HFFc6 (cell line): ENCODE data around the gene DNM2. TPM values are rescaled to one million over a fixed set of nuclear protein-coding genes. Genes with fewer than 3 reads are reported as not detected.

Experiments used
- DNase-seq: peaks from one replicate; pipeline ENCODE4 v3.0.0-alpha.2; 2018
- H3K27ac Mint-ChIP-seq: 2 replicates; pipeline ENCODE4 v1.8.0; 2020; ENCODE audit warnings: mild to moderate bottlenecking, mixed read lengths
- H3K27me3 Mint-ChIP-seq: 2 replicates; pipeline ENCODE4 v1.8.0; 2021; ENCODE audit warnings: mild to moderate bottlenecking, moderate library complexity, mixed read lengths; ENCODE audit not compliant: insufficient read depth
- H3K36me3 Mint-ChIP-seq: 2 replicates; pipeline ENCODE4 v1.8.0; 2021; ENCODE audit warnings: low read depth, mixed read lengths
- H3K4me1 Mint-ChIP-seq: 2 replicates; pipeline ENCODE4 v1.8.0; 2020; ENCODE audit warnings: low read depth, mixed read lengths
- H3K4me3 Mint-ChIP-seq: 2 replicates; pipeline ENCODE4 v1.8.0; 2020; ENCODE audit warnings: mild to moderate bottlenecking, moderate library complexity, mixed read lengths
- H3K9me3 Mint-ChIP-seq: 2 replicates; pipeline ENCODE4 v1.8.0; 2020; ENCODE audit warnings: mild to moderate bottlenecking, mixed read lengths
- total RNA-seq, 6 experiments: library from RNA; stranded (reverse); fragmentation: NEBNext Ultra II Directional; extraction: Animal tissue kit (Norgen Biotek cat#: 25700); gene quantifications; 2 replicates in 1 of 6; 3 replicates in 5 of 6; pipeline ENCODE4 v1.2.3, GENCODE V29; 2021
- TF ChIP-seq, protein P1 (sequence below): fragments of 200-600 bp; sonication (generic); IDR thresholded peaks from 2 replicates; pipeline ENCODE4 v1.5.0; 2021; ENCODE audit warnings: antibody characterized with exemption, mild to moderate bottlenecking

DNM2 gene
- total RNA-seq, 6 experiments from 2014 or later, result 91.5 to 122 (median 99.5) TPM

DNA sequence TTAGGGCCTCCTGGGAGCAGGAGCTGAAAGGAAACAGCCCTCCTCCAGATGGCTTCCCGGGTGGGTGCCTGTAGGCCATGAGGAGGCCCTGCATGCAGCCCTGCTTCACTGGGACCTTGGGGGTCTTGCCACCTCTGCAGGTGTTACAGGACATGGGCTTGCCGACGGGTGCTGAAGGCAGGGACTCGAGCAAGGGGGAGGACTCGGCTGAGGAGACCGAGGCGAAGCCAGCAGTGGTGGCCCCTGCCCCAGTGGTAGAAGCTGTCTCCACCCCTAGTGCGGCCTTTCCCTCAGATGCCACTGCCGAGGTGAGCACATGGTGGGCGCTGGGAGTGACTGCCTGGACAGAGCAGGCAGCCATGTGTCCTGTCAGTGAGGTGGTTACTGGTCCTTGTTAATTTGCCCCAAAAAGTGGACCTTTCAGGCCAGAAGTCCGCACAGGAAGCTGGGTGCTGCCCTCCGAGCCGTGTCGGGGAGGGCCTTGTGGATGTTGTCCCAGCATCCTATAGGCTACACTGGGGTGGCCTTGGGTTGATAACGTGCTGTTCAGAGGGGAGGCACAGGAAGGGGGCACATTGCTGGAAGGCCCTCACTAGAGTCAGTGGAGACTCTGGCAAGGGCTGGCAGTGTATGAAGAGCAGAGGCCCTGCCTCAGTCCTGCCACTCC is 35.3 kb upstream of the DNM2 start:
- no peak overlapping the region for H3K27ac Mint-ChIP-seq
- no peaks in the 10 kb centered on the region for H3K4me1 Mint-ChIP-seq
- peaks cover 7% of the 10 kb centered on the region for H3K27me3 Mint-ChIP-seq
- H3K4me3 Mint-ChIP-seq, result no peak overlapping the region
- H3K36me3 Mint-ChIP-seq, result peaks cover 12% of the 10 kb centered on the region
- TF ChIP-seq, protein P1, sequence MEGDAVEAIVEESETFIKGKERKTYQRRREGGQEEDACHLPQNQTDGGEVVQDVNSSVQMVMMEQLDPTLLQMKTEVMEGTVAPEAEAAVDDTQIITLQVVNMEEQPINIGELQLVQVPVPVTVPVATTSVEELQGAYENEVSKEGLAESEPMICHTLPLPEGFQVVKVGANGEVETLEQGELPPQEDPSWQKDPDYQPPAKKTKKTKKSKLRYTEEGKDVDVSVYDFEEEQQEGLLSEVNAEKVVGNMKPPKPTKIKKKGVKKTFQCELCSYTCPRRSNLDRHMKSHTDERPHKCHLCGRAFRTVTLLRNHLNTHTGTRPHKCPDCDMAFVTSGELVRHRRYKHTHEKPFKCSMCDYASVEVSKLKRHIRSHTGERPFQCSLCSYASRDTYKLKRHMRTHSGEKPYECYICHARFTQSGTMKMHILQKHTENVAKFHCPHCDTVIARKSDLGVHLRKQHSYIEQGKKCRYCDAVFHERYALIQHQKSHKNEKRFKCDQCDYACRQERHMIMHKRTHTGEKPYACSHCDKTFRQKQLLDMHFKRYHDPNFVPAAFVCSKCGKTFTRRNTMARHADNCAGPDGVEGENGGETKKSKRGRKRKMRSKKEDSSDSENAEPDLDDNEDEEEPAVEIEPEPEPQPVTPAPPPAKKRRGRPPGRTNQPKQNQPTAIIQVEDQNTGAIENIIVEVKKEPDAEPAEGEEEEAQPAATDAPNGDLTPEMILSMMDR, result no peak
- no peak for DNase-seq
- H3K9me3 Mint-ChIP-seq, result no peaks in the 10 kb centered on the region

DNA sequence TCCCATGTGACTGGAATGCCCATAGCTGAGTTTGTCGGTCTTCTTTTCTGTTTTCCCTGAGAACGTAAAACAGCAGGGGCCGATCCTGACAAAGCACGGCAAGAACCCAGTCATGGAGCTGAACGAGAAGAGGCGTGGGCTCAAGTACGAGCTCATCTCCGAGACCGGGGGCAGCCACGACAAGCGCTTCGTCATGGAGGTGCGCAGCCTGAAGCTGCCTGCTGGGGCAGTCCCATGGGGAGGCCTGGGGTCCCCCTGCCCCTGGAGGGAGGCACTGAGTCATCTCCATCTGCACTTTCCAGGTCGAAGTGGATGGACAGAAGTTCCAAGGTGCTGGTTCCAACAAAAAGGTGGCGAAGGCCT is 34.8 kb upstream of the DNM2 start:
- H3K27ac Mint-ChIP-seq, result no peak overlapping the region
- no peaks in the 10 kb centered on the region for H3K9me3 Mint-ChIP-seq
- TF ChIP-seq, protein P1, result no peak
- peaks cover 7% of the 10 kb centered on the region for H3K27me3 Mint-ChIP-seq
- H3K4me3 Mint-ChIP-seq, result no peak overlapping the region
- DNase-seq, result no peak
- peaks cover 12% of the 10 kb centered on the region for H3K36me3 Mint-ChIP-seq
- no peaks in the 10 kb centered on the region for H3K4me1 Mint-ChIP-seq

DNA sequence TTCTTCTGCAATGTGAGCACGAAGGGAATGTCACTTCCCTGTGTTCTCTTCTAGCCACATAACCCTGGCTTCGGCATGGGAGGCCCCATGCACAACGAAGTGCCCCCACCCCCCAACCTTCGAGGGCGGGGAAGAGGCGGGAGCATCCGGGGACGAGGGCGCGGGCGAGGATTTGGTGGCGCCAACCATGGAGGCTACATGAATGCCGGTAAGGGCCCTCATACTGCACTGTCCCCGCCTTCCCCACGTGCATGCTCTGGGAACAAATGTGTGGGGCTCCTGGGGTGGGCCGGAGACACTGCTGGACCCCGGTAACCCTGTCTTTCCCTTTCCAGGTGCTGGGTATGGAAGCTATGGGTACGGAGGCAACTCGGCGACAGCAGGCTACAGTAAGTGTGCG is 34.3 kb upstream of the DNM2 start:
- Mint-ChIP-seq H3K27me3 (peaks cover 9% of the 10 kb centered on the region), H3K9me3 (no peaks in the 10 kb centered on the region), H3K36me3 (peaks cover 10% of the 10 kb centered on the region), H3K27ac (no peak overlapping the region), H3K4me3 (no peak overlapping the region), H3K4me1 (no peaks in the 10 kb centered on the region)
- TF ChIP-seq, protein P1, result no peak
- no peak for DNase-seq

DNA sequence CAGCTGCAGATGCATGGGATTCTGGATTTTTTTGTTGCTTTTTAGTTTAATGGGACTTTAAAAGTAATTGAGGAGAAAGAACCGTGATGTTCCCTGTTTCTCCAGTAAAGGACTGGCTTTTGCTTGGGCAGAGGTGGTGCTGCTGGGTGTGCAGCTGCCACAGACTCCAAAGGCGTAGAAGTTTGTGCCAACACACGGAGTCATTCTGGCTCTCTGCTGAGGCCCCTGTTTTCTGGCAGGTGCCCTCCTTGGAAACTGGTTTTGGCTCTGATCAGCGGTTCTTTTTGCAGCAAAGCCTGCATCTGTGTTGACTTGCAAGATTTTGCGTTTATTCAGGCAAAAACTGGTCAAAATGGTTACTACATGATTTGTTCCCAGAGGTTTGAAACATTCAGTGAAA is 32.7 kb upstream of the DNM2 start:
- DNase-seq, result no peak
- TF ChIP-seq, protein P1, result no peak
- Mint-ChIP-seq H3K36me3 (peaks cover 11% of the 10 kb centered on the region), H3K4me1 (no peaks in the 10 kb centered on the region), H3K4me3 (no peak overlapping the region), H3K27ac (no peak overlapping the region), H3K9me3 (no peaks in the 10 kb centered on the region), H3K27me3 (peaks cover 9% of the 10 kb centered on the region)

DNA sequence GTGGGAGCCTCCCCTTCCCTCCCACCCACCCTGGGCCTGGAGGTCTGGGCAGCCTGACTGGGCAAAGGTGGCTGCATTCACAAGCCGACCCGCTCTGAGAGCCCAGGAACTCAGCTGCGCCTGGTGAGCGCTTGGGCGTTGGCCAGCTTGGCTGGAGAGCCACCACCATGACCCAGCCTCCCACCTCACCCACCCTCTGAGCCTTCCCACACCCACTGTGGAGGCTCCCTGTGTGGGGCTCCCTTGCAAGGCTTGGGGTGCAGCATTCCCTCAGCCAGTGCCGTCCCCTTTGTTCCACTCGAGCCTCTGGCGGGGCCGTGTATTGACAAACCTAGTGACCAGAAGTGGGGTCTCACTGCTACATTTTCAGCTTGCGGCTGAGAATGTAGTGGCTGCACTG is 31.7 kb upstream of the DNM2 start:
- H3K27ac Mint-ChIP-seq, result no peak overlapping the region
- peaks cover 9% of the 10 kb centered on the region for H3K27me3 Mint-ChIP-seq
- no peaks in the 10 kb centered on the region for H3K9me3 Mint-ChIP-seq
- TF ChIP-seq, protein P1, result no peak
- DNase-seq, result no peak
- no peak overlapping the region for H3K4me3 Mint-ChIP-seq
- H3K4me1 Mint-ChIP-seq, result no peaks in the 10 kb centered on the region
- H3K36me3 Mint-ChIP-seq, result peaks cover 18% of the 10 kb centered on the region
